Amygdala (tissue), 56 donors: ENCODE results near the gene CFAP100.

Experiments used
- DNase-seq, 56 donors: peaks; one replicate each; lab custom pipeline; 2025; lab: John Stamatoyannopoulos, UW

CFAP100 gene

GRCh38 chr3:126475413-126476114 is 80.9 kb downstream of the CFAP100 start, which contains the start of gene ZXDC:
Gene ZXDC (minus strand): TSS chr3:126475891. CDS start chr3:126475865, 26 bp downstream.
- peak in 55 of 56 donors; percentile 57 to 96 (median 85) for DNase-seq

GRCh38 chr3:126476166-126477060 is 81.7 kb downstream of the CFAP100 start:
- DNase-seq, result peak in 29 of 56 donors; percentile 42 to 86 (median 65)

- no peak for DNase-seq
Observed at GRCh38 chr3:126477061-126477380, 82.3 kb downstream of the CFAP100 start.

GRCh38 chr3:126478581-126479310 is 84.0 kb downstream of the CFAP100 start:
- no peak for DNase-seq

GRCh38 chr3:126479642-126480041 is 84.9 kb downstream of the CFAP100 start:
- DNase-seq, result no peak

GRCh38 chr3:126480206-126480605 is 85.5 kb downstream of the CFAP100 start:
- DNase-seq, result no peak

GRCh38 chr3:126480861-126481260 is 86.2 kb downstream of the CFAP100 start:
- DNase-seq, result peak in 4 of 56 donors; percentile 14 to 28 (median 20)

- peak in 2 of 56 donors; percentile 21 to 26 for DNase-seq
Observed at GRCh38 chr3:126481808-126482502, 87.2 kb downstream of the CFAP100 start.

- DNase-seq, result no peak
Observed at GRCh38 chr3:126482503-126483255, 88.0 kb downstream of the CFAP100 start.

GRCh38 chr3:126483321-126483761 is 88.6 kb downstream of the CFAP100 start:
- DNase-seq, result no peak

- DNase-seq, result no peak
Observed at GRCh38 chr3:126484148-126484547, 89.4 kb downstream of the CFAP100 start.

GRCh38 chr3:126484662-126485061 is 90.0 kb downstream of the CFAP100 start:
- no peak for DNase-seq

GRCh38 chr3:126485176-126485897 is 90.6 kb downstream of the CFAP100 start:
- DNase-seq, result no peak

GRCh38 chr3:126485956-126486355 is 91.2 kb downstream of the CFAP100 start:
- no peak for DNase-seq
